Neural progenitor cell (in vitro differentiated cells): ENCODE data around the gene ARHGAP40. TPM values are rescaled to one million over a fixed set of nuclear protein-coding genes. Genes with fewer than 3 reads are reported as not detected.

ENCODE experiments used
- DNase-seq: peaks from one replicate; pipeline ENCODE4 v3.0.0-alpha.2; 2016; ENCODE audit warnings: low spot score
- H2AFZ ChIP-seq: fragments of 200-600 bp; sonication (generic); replicated peaks from 2 replicates; pipeline ENCODE4 v1.6.1; 2016; ENCODE audit warnings: antibody characterized with exemption
- H3F3A ChIP-seq: fragments of 200-600 bp; sonication (generic); 2 replicates; pipeline ENCODE4 v1.6.1; 2016; ENCODE audit warnings: antibody characterized with exemption, low read depth
- H3K27ac ChIP-seq: fragments of 200-600 bp; sonication (generic); 2 replicates; pipeline ENCODE4 v1.5.1; 2016; ENCODE audit warnings: mild to moderate bottlenecking
- H3K27me3 ChIP-seq: fragments of 200-600 bp; sonication (generic); 2 replicates; pipeline ENCODE4 v1.6.1; 2016; ENCODE audit warnings: mild to moderate bottlenecking, moderate library complexity
- H3K36me3 ChIP-seq: fragments of 200-600 bp; sonication (generic); 2 replicates; pipeline ENCODE4 v1.5.1; 2016
- H3K4me1 ChIP-seq: fragments of 200-600 bp; sonication (generic); 2 replicates; pipeline ENCODE4 v1.6.1; 2016; ENCODE audit warnings: mixed run types
- H3K4me2 ChIP-seq: fragments of 200-600 bp; sonication (generic); 2 replicates; pipeline ENCODE4 v1.6.1; 2016
- H3K4me3 ChIP-seq: fragments of 200-600 bp; sonication (generic); 2 replicates; pipeline ENCODE4 v1.5.1; 2016
- H3K79me2 ChIP-seq: fragments of 200-600 bp; sonication (generic); 2 replicates; pipeline ENCODE4 v1.6.1; 2016; ENCODE audit warnings: low read depth
- H3K9ac ChIP-seq: fragments of 200-600 bp; sonication (generic); 2 replicates; pipeline ENCODE4 v1.6.1; 2016
- H3K9me3 ChIP-seq: fragments of 200-600 bp; sonication (generic); 2 replicates; pipeline ENCODE4 v1.5.1; 2016; ENCODE audit warnings: low read depth
- H4K20me1 ChIP-seq: fragments of 200-600 bp; sonication (generic); 2 replicates; pipeline ENCODE4 v1.6.1; 2016; ENCODE audit warnings: low read depth
- H3K27ac Mint-ChIP-seq: 3 replicates; pipeline ENCODE4 v1.8.0; 2021; ENCODE audit warnings: mixed read lengths
- H3K27me3 Mint-ChIP-seq: 2 replicates; pipeline ENCODE4 v1.8.0; 2022; ENCODE audit warnings: low read depth, mild to moderate bottlenecking, inconsistent platforms, moderate library complexity, mixed read lengths; ENCODE audit not compliant: insufficient read depth
- H3K36me3 Mint-ChIP-seq: 3 replicates; pipeline ENCODE4 v1.8.0; 2021; ENCODE audit warnings: mixed read lengths
- H3K4me1 Mint-ChIP-seq: 3 replicates; pipeline ENCODE4 v1.8.0; 2021; ENCODE audit warnings: mixed read lengths
- H3K4me3 Mint-ChIP-seq: 3 replicates; pipeline ENCODE4 v1.8.0; 2021; ENCODE audit warnings: mild to moderate bottlenecking, moderate library complexity, mixed read lengths
- H3K9me3 Mint-ChIP-seq: 3 replicates; pipeline ENCODE4 v1.8.0; 2020; ENCODE audit warnings: mixed read lengths
- CTCF ChIP-seq: fragments of 200-600 bp; sonication (generic); IDR thresholded peaks from 2 replicates; pipeline ENCODE4 v1.5.1; 2017; ENCODE audit warnings: antibody characterized with exemption, mild to moderate bottlenecking
- EZH2 ChIP-seq: fragments of 200-600 bp; sonication (generic); IDR thresholded peaks from 2 replicates; pipeline ENCODE4 v1.6.1; 2017; ENCODE audit warnings: antibody characterized with exemption, mild to moderate bottlenecking, moderate library complexity
- EZH2phosphoT487 ChIP-seq: fragments of 200-600 bp; sonication (generic); IDR thresholded peaks from 2 replicates; pipeline ENCODE4 v1.6.1; 2017; ENCODE audit warnings: antibody characterized with exemption
- total RNA-seq: library from RNA; depleted of rRNA; stranded (reverse); fragments of >200 nt; gene quantifications from 2 replicates; pipeline ENCODE4 v1.2.3, GENCODE V29; 2015; ENCODE audit warnings: low replicate concordance

Gene ARHGAP40
- total RNA-seq, 1 donor from 2014 or later, result not detected

GRCh38 chr20:38564680-38565079 lies 36.9 kb upstream of the ARHGAP40 start:
- no peaks in the 10 kb centered on the region for H3K9me3 ChIP-seq
- TF ChIP-seq EZH2phosphoT487, result no peak
- H3K4me1 ChIP-seq, result no peaks in the 10 kb centered on the region
- H3K36me3 ChIP-seq, result no peaks in the 10 kb centered on the region
- Mint-ChIP-seq H3K27ac (no peak overlapping the region), H3K27me3 (no peaks in the 10 kb centered on the region), H3K9me3 (no peaks in the 10 kb centered on the region), H3K4me1 (no peaks in the 10 kb centered on the region), H3K36me3 (peaks cover 12% of the 10 kb centered on the region), H3K4me3 (no peak overlapping the region)
- H3K27ac ChIP-seq, result no peak overlapping the region
- no peaks in the 10 kb centered on the region for H3K27me3 ChIP-seq
- no peak overlapping the region for H3K9ac ChIP-seq
- H2AFZ ChIP-seq, result no peak overlapping the region
- no peaks in the 10 kb centered on the region for H3K79me2 ChIP-seq
- H3F3A ChIP-seq, result no peaks in the 10 kb centered on the region
- no peak overlapping the region for H3K4me3 ChIP-seq
- DNase-seq, result no peak
- no peaks in the 10 kb centered on the region for H4K20me1 ChIP-seq
- H3K4me2 ChIP-seq, result no peak overlapping the region

GRCh38 chr20:38566036-38566598 lies 35.5 kb upstream of the ARHGAP40 start:
- H2AFZ ChIP-seq, result no peak overlapping the region
- H3F3A ChIP-seq, result no peaks in the 10 kb centered on the region
- Mint-ChIP-seq H3K27me3 (no peaks in the 10 kb centered on the region), H3K27ac (no peak overlapping the region), H3K9me3 (no peaks in the 10 kb centered on the region), H3K36me3 (peaks cover 8% of the 10 kb centered on the region), H3K4me1 (no peaks in the 10 kb centered on the region), H3K4me3 (no peak overlapping the region)
- H3K27me3 ChIP-seq, result no peaks in the 10 kb centered on the region
- TF ChIP-seq EZH2 (no peak), EZH2phosphoT487 (no peak), CTCF (no peak)
- no peaks in the 10 kb centered on the region for H3K36me3 ChIP-seq
- H3K27ac ChIP-seq, result no peak overlapping the region
- no peak overlapping the region for H3K4me3 ChIP-seq
- no peak for DNase-seq
- no peaks in the 10 kb centered on the region for H4K20me1 ChIP-seq
- H3K9ac ChIP-seq, result no peak overlapping the region
- H3K4me1 ChIP-seq, result no peaks in the 10 kb centered on the region
- H3K79me2 ChIP-seq, result no peaks in the 10 kb centered on the region
- H3K4me2 ChIP-seq, result no peak overlapping the region
- no peaks in the 10 kb centered on the region for H3K9me3 ChIP-seq

GRCh38 chr20:38569747-38570525 lies 31.7 kb upstream of the ARHGAP40 start:
- Histone ChIP-seq H2AFZ (no peak overlapping the region), H4K20me1 (no peaks in the 10 kb centered on the region), H3F3A (no peaks in the 10 kb centered on the region), H3K27me3 (no peaks in the 10 kb centered on the region), H3K79me2 (no peaks in the 10 kb centered on the region), H3K4me2 (no peak overlapping the region), H3K9me3 (no peaks in the 10 kb centered on the region), H3K36me3 (peaks cover 11% of the 10 kb centered on the region), H3K27ac (no peak overlapping the region), H3K4me3 (no peak overlapping the region), H3K4me1 (no peaks in the 10 kb centered on the region), H3K9ac (no peak overlapping the region)
- H3K27ac Mint-ChIP-seq, result no peak overlapping the region
- DNase-seq, result no peak
- no peaks in the 10 kb centered on the region for H3K27me3 Mint-ChIP-seq
- TF ChIP-seq CTCF, result no peak
- TF ChIP-seq EZH2phosphoT487, result no peak
- TF ChIP-seq EZH2, result no peak
- no peaks in the 10 kb centered on the region for H3K9me3 Mint-ChIP-seq
- H3K4me1 Mint-ChIP-seq, result no peaks in the 10 kb centered on the region
- H3K4me3 Mint-ChIP-seq, result no peak overlapping the region
- H3K36me3 Mint-ChIP-seq, result peaks cover 8% of the 10 kb centered on the region

GRCh38 chr20:38573413-38573812 lies 28.2 kb upstream of the ARHGAP40 start:
- Histone ChIP-seq H3K9me3 (no peaks in the 10 kb centered on the region), H3K4me1 (peaks cover 17% of the 10 kb centered on the region), H3K27me3 (no peaks in the 10 kb centered on the region), H3K36me3 (peaks cover 16% of the 10 kb centered on the region), H3K9ac (no peak overlapping the region), H3F3A (peaks cover 14% of the 10 kb centered on the region), H3K27ac (no peak overlapping the region), H3K4me3 (no peak overlapping the region), H3K4me2 (no peak overlapping the region), H3K79me2 (no peaks in the 10 kb centered on the region), H4K20me1 (no peaks in the 10 kb centered on the region), H2AFZ (no peak overlapping the region)
- no peak overlapping the region for H3K4me3 Mint-ChIP-seq
- H3K9me3 Mint-ChIP-seq, result no peaks in the 10 kb centered on the region
- peaks cover 6% of the 10 kb centered on the region for H3K4me1 Mint-ChIP-seq
- TF ChIP-seq EZH2 (no peak), EZH2phosphoT487 (no peak), CTCF (no peak)
- H3K36me3 Mint-ChIP-seq, result peaks cover 5% of the 10 kb centered on the region
- no peaks in the 10 kb centered on the region for H3K27me3 Mint-ChIP-seq
- no peak for DNase-seq
- H3K27ac Mint-ChIP-seq, result no peak overlapping the region
